ENCODE measurements around the gene POLR2E. TPM values are rescaled to one million over a fixed set of nuclear protein-coding genes. Genes with fewer than 3 reads are reported as not detected.

The POLR2E gene
- polyA plus RNA-seq, 1 donor from 2014 or later: 172 TPM

GRCh38 chr19:1045247-1045603 is 50.0 kb downstream of the POLR2E start:
- H3K9me3 ChIP-seq (ENCODE audit: low read length): no peaks in the 10 kb centered on the region

GRCh38 chr19:1042689-1043511 is 52.3 kb downstream of the POLR2E start:
- Histone ChIP-seq H3K9me3 (ENCODE audit: low read length) (no peaks in the 10 kb centered on the region), H3K9ac (ENCODE audit: low read length) (no peak overlapping the region), H3K27me3 (ENCODE audit: insufficient read depth, low read depth, low read length) (no peaks in the 10 kb centered on the region), H3K4me2 (ENCODE audit: low read length) (no peak overlapping the region), H3K9me2 (ENCODE audit: insufficient read depth, low read length) (no peaks in the 10 kb centered on the region), H4K20me1 (ENCODE audit: insufficient read depth) (no peaks in the 10 kb centered on the region), H3F3A (ENCODE audit: insufficient read depth, low read length, poor library complexity, severe bottlenecking) (no peaks in the 10 kb centered on the region), H3K27ac (ENCODE audit: low read length) (no peak overlapping the region), H3K4me3 (ENCODE audit: low read length) (no peak overlapping the region), H2AFZ (ENCODE audit: low read depth, low read length) (no peak overlapping the region), H3K79me2 (replicated peaks; ENCODE audit: insufficient read depth, low read length) (no peaks in the 10 kb centered on the region), H3K36me3 (ENCODE audit: insufficient read depth, low read length) (no peaks in the 10 kb centered on the region)
- TF ChIP-seq EZH2 (IDR thresholded peaks at IDR 0.05; ENCODE audit: borderline replicate concordance, insufficient read depth, low read length, poor library complexity, severe bottlenecking) (no peak), EP300 (conservative IDR thresholded peaks at IDR 0.05; ENCODE audit: poor library complexity, severe bottlenecking) (no peak), REST (IDR thresholded peaks at IDR 0.05; ENCODE audit: borderline replicate concordance) (no peak), TAF1 (IDR thresholded peaks at IDR 0.05; ENCODE audit: low read depth) (no peak)

More at GRCh38 chr19:1045247-1045603, 50.0 kb downstream of the POLR2E start:
- Histone ChIP-seq H3F3A (ENCODE audit: insufficient read depth, low read length, poor library complexity, severe bottlenecking) (no peaks in the 10 kb centered on the region), H3K27me3 (ENCODE audit: insufficient read depth, low read depth, low read length) (no peaks in the 10 kb centered on the region), H4K20me1 (ENCODE audit: insufficient read depth) (no peaks in the 10 kb centered on the region), H3K4me2 (ENCODE audit: low read length) (no peak overlapping the region), H3K27ac (ENCODE audit: low read length) (no peak overlapping the region), H3K79me2 (replicated peaks; ENCODE audit: insufficient read depth, low read length) (no peaks in the 10 kb centered on the region), H3K36me3 (ENCODE audit: insufficient read depth, low read length) (no peaks in the 10 kb centered on the region), H3K9me2 (ENCODE audit: insufficient read depth, low read length) (no peaks in the 10 kb centered on the region), H3K9ac (ENCODE audit: low read length) (no peak overlapping the region), H3K4me3 (ENCODE audit: low read length) (no peak overlapping the region), H2AFZ (ENCODE audit: low read depth, low read length) (no peak overlapping the region)
- TF ChIP-seq MXI1 (conservative IDR thresholded peaks at IDR 0.05; ENCODE audit: poor library complexity, severe bottlenecking) (no peak), CTCF (IDR thresholded peaks at IDR 0.05; ENCODE audit: poor library complexity, severe bottlenecking) (no peak), RAD21 (conservative IDR thresholded peaks at IDR 0.05) (no peak), POLR2AphosphoS5 (IDR thresholded peaks at IDR 0.05) (no peak), EP300 (conservative IDR thresholded peaks at IDR 0.05; ENCODE audit: poor library complexity, severe bottlenecking) (no peak), EZH2 (IDR thresholded peaks at IDR 0.05; ENCODE audit: borderline replicate concordance, insufficient read depth, low read length, poor library complexity, severe bottlenecking) (no peak), TAF1 (IDR thresholded peaks at IDR 0.05; ENCODE audit: low read depth) (no peak), REST (IDR thresholded peaks at IDR 0.05; ENCODE audit: borderline replicate concordance) (no peak), SMC3 (conservative IDR thresholded peaks at IDR 0.05; ENCODE audit: poor library complexity) (no peak)
